ENCODE results near the gene METRN.

Gene METRN

GRCh38 chr16:677316-678190 is 37.4 kb upstream of the METRN start:
- no peak for DNase-seq

- DNase-seq = no peak
These were observed 36.6 kb upstream of the METRN start for GRCh38 chr16:678209-678857.

GRCh38 chr16:678858-679813 is 35.8 kb upstream of the METRN start:
- DNase-seq = peak in 31 of 56 donors; percentile 8 to 80 (median 61)

- DNase-seq = peak in 55 of 56 donors; percentile 60 to 97 (median 86)
These were observed 34.9 kb upstream of the METRN start, which contains the start of gene STUB1 for GRCh38 chr16:679814-680624. TSS of gene STUB1 (plus strand) at chr16:680410. CDS start at chr16:680526, 116 bp downstream.

GRCh38 chr16:680625-680945 is 34.3 kb upstream of the METRN start:
- no peak for DNase-seq

- peak in 2 of 56 donors; percentile 8 to 18 for DNase-seq
These were observed 33.8 kb upstream of the METRN start for GRCh38 chr16:680967-681745.

- DNase-seq = peak in 1 of 56 donors; percentile 22
These were observed 33.0 kb upstream of the METRN start for GRCh38 chr16:681746-682427.

GRCh38 chr16:682493-683395 is 32.2 kb upstream of the METRN start:
- no peak for DNase-seq

- peak in 1 of 56 donors; percentile 48 for DNase-seq
These were observed 31.4 kb upstream of the METRN start for GRCh38 chr16:683396-684070.

GRCh38 chr16:684071-684794 is 30.7 kb upstream of the METRN start, which contains the start of gene JMJD8:
TSS of gene JMJD8 (minus strand) at chr16:684334. CDS start at chr16:684319, 15 bp downstream.
- peak; percentile 69 to 98 (median 92) for DNase-seq

GRCh38 chr16:684961-685696 is 29.8 kb upstream of the METRN start:
- DNase-seq = peak in 1 of 56 donors; percentile 41

GRCh38 chr16:685967-686366 is 29.0 kb upstream of the METRN start:
- DNase-seq = peak in 2 of 56 donors; percentile 13 to 24

GRCh38 chr16:686459-687260 is 28.3 kb upstream of the METRN start:
- no peak for DNase-seq

- no peak for DNase-seq
These were observed 27.4 kb upstream of the METRN start for GRCh38 chr16:687499-687898.

Measured in amygdala (tissue), 56 donors.